A673 (cell line): Measurements from ENCODE around the gene COPS6. TPM values are rescaled to one million over a fixed set of nuclear protein-coding genes. Genes with fewer than 3 reads are reported as not detected.

ENCODE experiments used
- BruUV-seq: library from RNA; stranded (reverse); fragments of 400-500 nt; replicated peaks from 2 replicates; lab custom pipeline; 2021; lab: Mats Ljungman, UMichigan
- CTCF ChIA-PET: fragments of 300-600 bp; sonication (Branson Sonifier 250); formaldehyde crosslinking; loops from one replicate; lab custom pipeline; 2022; ENCODE audit warnings: antibody characterized with exemption; lab: Charles Lee
- POLR2A ChIA-PET: fragments of 300-600 bp; sonication (Branson Sonifier 250); formaldehyde crosslinking; loops from one replicate; lab custom pipeline; 2022; ENCODE audit warnings: antibody characterized with exemption; ENCODE audit not compliant: low non-redundant PET; lab: Charles Lee
- DNase-seq: peaks from one replicate; pipeline ENCODE4 v3.0.0-alpha.2; 2015; ENCODE audit warnings: low spot score
- H3K27ac ChIP-seq: fragments of 200-600 bp; sonication (generic); 2 replicates; pipeline ENCODE4 v1.5.1; 2016; ENCODE audit warnings: mixed run types, low read depth, mild to moderate bottlenecking, mixed read lengths, antibody characterized with exemption, low read length; ENCODE audit not compliant: poor library complexity, severe bottlenecking
- H3K27me3 ChIP-seq: fragments of 200-600 bp; sonication (generic); replicated peaks from 2 replicates; pipeline ENCODE4 v1.6.1; 2017; ENCODE audit warnings: mixed run types, low read depth, mild to moderate bottlenecking, mixed read lengths, antibody characterized with exemption, low read length; ENCODE audit not compliant: insufficient read depth, poor library complexity
- H3K36me3 ChIP-seq: fragments of 200-600 bp; sonication (generic); 2 replicates; pipeline ENCODE4 v1.6.1; 2016; ENCODE audit warnings: mixed run types, mild to moderate bottlenecking, mixed read lengths, antibody characterized with exemption, low read length; ENCODE audit not compliant: insufficient read depth, poor library complexity, severe bottlenecking
- H3K4me1 ChIP-seq: fragments of 200-600 bp; sonication (generic); 2 replicates; pipeline ENCODE4 v1.6.1; 2017; ENCODE audit warnings: mixed run types, mild to moderate bottlenecking, mixed read lengths, antibody characterized with exemption, low read length; ENCODE audit not compliant: insufficient read depth, poor library complexity, severe bottlenecking
- H3K4me3 ChIP-seq: fragments of 200-600 bp; sonication (generic); 2 replicates; pipeline ENCODE4 v1.5.1; 2016; ENCODE audit warnings: low read depth, mixed run types, mild to moderate bottlenecking, mixed read lengths, low read length; ENCODE audit not compliant: poor library complexity, severe bottlenecking
- H3K9me3 ChIP-seq: fragments of 200-600 bp; sonication (generic); 2 replicates; pipeline ENCODE4 v1.6.1; 2016; ENCODE audit warnings: mixed run types, low read depth, mild to moderate bottlenecking, mixed read lengths, antibody characterized with exemption, low read length; ENCODE audit not compliant: poor library complexity, severe bottlenecking
- CTCF ChIP-seq: fragments of 300-800, 200-600 bp; sonication (generic); conservative IDR thresholded peaks from 2 replicates; pipeline ENCODE4 v1.5.1; 2017; ENCODE audit warnings: low read depth, mild to moderate bottlenecking, antibody characterized with exemption, low read length, moderate library complexity, mixed read lengths
- EZH2 ChIP-seq: fragments of 200-600 bp; sonication (generic); IDR thresholded peaks from 2 replicates; pipeline ENCODE4 v1.6.1; 2017; ENCODE audit warnings: borderline replicate concordance, low read depth, mild to moderate bottlenecking, mixed read lengths, antibody characterized with exemption, low read length; ENCODE audit not compliant: poor library complexity, severe bottlenecking
- intact Hi-C: fragments of 100-400 bp; cut with micrococcal nuclease; formaldehyde crosslinking; loops from one replicate; pipeline ENCODE4 v1.10.0; 2022; ENCODE audit not compliant: unreplicated experiment
- total RNA-seq: library from RNA; stranded (reverse); gene quantifications from 2 replicates; pipeline ENCODE4 v1.2.3, GENCODE V29; 2021

Gene COPS6
- total RNA-seq, 1 experiment from 2014 or later: 166 TPM

GRCh38 chr7:100126239-100126930, 37.6 kb downstream of the COPS6 start:
- no peak for DNase-seq
- POLR2A ChIA-PET: interaction anchor here (0.8 to 1.2 kb wide), 2 partner anchors 25 to 302 kb away, joined by 4 to 5 read pairs; partner anchors contain the start of genes AP4M1 and ZCWPW1
- intact Hi-C loops: no loop called here
- Histone ChIP-seq H3K9me3 (no peaks in the 10 kb centered on the region), H3K27me3 (no peaks in the 10 kb centered on the region), H3K4me3 (peak overlapping the region; percentile 62), H3K36me3 (no peaks in the 10 kb centered on the region), H3K4me1 (peaks cover 10% of the 10 kb centered on the region), H3K27ac (peak overlapping the region; percentile 95)
- CTCF ChIA-PET: no interaction called here
- TF ChIP-seq EZH2: no peak
- no peak for TF ChIP-seq CTCF
- TSS peak; percentile 81 for BruUV-seq

GRCh38 chr7:100126931-100127865, 38.4 kb downstream of the COPS6 start, which contains the start of gene MBLAC1:
Gene MBLAC1 (plus strand): TSS chr7:100126967. CDS start chr7:100127396, 429 bp downstream.
- TF ChIP-seq EZH2 (no peak), CTCF (no peak)
- no peaks in the 10 kb centered on the region for H3K27me3 ChIP-seq
- H3K4me1 ChIP-seq: peaks cover 10% of the 10 kb centered on the region
- intact Hi-C loops: no loop called here
- ChIA-PET POLR2A (interaction anchor here (0.8 to 1.2 kb wide), 2 partner anchors 25 to 302 kb away, joined by 4 to 5 read pairs; partner anchors contain the start of genes AP4M1 and ZCWPW1), CTCF (no interaction called here)
- H3K27ac ChIP-seq: peak within 1 kb of the TSS; percentile 95
- no peaks in the 10 kb centered on the region for H3K9me3 ChIP-seq
- H3K4me3 ChIP-seq: peak within 1 kb of the TSS; percentile 62
- H3K36me3 ChIP-seq: no peaks in the 10 kb centered on the region
- DNase-seq: peak; percentile 95
- no TSS peak for BruUV-seq

- BruUV-seq: no TSS peak
- Histone ChIP-seq H3K27ac (peak overlapping the region; percentile 95), H3K36me3 (no peaks in the 10 kb centered on the region), H3K4me3 (peak overlapping the region; percentile 62), H3K27me3 (no peaks in the 10 kb centered on the region), H3K9me3 (no peaks in the 10 kb centered on the region), H3K4me1 (peaks cover 10% of the 10 kb centered on the region)
- TF ChIP-seq CTCF (no peak), EZH2 (no peak)
- intact Hi-C loops: no loop called here
- DNase-seq: peak; percentile 39
- POLR2A ChIA-PET: interaction anchor here (0.6 kb wide), 1 partner anchor 24 kb away, joined by 6 read pairs; no protein-coding TSS in a partner anchor
- CTCF ChIA-PET: no interaction called here
These were observed 39.3 kb downstream of the COPS6 start for GRCh38 chr7:100127866-100128636.
